ENCODE results near the gene PLCG1. TPM values are rescaled to one million over a fixed set of nuclear protein-coding genes. Genes with fewer than 3 reads are reported as not detected.

PLCG1 gene
- polyA plus RNA-seq, 2 of the 4 experiments (the other 2 are of a cell fraction), result 22.0 to 65.0 TPM

DNA sequence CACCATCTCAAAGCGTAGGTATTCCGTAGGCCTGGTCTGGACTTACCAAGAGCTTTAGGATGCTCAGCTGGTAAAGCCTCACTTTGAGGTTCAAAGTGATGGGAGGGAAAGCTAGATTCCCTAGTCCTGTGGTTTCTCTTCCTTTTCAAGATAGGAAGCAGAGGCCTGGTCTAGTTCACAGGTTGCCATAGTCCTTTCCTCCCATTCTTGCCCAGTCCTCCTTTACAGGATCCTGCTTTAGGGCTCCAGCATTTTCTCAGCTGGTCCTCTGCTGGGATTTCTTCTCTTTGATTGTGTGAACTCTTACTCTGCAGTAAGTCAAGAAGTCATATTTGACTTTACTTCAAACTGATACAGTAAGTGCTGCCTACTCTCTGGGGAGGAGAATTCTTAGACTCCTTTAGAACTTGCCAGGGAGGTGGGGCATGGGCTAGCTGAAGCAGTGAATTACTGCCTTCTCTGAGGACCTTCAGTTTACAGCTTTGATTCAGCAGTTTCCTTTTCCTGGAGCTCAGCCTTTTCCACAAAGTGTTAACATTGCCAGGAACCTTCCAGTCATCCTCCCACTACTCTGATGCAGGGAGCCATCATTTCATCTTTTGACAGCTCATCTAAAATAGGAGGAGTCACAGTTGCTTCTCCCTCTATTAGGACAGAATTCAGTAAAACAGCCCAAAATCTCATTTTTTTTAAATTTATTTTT lies 42.8 kb upstream of the PLCG1 start:
- 96% methylated on average over 2 of the region's 2 CpGs for WGBS (ENCODE audit: missing lambda C conversion rate)
- FAIRE-seq, result no peak
- Histone ChIP-seq H3K4me3 (no peak overlapping the region), H3K9me3 (no peaks in the 10 kb centered on the region), H3K4me2 (no peak overlapping the region), H3K27ac (no peak overlapping the region), H3K4me1 (no peaks in the 10 kb centered on the region)
- CTCF ChIA-PET, result interaction anchor here (0.5 to 11.1 kb wide), 32 partner anchors 8 to 280 kb away, joined by 3 to 208 read pairs (median 5); no protein-coding TSS in a partner anchor
- DNase-seq (ENCODE audit: low read depth in 1 of 2, low spot score in 1 of 2), result no peak
- POLR2A ChIA-PET, result no interaction called here
- ATAC-seq, result peak; percentile 31 to 42; a peak in 3 of 6 replicates
- no peak for TF ChIP-seq RCOR1 (IDR thresholded peaks at IDR 0.05; ENCODE audit: low read depth, low read length)
- TF ChIP-seq HOXB13 (CRISPR knock-in tag; IDR thresholded peaks at IDR 0.05; ENCODE audit: low read depth), result no peak
- no peak for TF ChIP-seq HEYL (CRISPR knock-in tag; IDR thresholded peaks at IDR 0.05)

DNA sequence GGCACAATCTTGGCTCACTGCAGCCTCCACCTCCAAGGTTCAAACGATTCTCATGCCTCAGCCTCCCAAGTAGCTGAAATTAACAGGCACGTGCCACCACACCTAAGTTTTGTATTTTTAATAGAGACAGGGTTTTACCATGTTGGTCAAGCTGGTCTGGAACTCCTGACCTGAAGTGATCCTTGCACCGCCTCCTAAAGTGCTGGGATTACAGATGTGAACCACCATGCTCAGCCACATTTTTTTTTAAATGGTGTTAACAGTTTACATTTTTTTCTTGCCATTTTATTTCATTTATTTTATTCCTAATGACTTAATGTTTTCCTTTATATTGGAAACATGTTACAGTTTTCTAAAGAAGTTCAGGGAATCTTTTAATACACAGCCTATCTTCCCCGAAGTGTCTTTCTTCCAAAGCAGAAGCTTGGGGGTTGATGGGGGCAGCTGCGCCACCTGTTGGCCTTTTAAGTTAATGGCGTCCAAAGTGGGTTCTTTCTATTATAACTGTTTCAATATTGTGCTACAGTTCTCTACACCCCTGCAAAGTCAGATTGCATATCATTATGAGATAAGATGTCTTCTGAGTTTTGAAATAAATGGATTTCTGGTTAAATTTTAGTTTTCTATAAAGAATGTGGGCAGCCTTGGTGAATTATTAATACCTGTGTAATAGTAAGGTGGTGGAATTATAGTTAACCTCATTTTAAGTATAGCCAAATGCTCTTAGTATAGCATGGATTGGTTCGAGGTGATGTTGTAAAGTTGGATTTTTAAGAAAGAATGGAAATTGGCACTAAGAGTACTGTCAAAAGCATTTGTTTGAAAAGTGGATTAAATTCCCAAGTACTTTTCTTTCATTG lies 42.0 kb upstream of the PLCG1 start:
- peak; percentile 53 to 64 for DNase-seq (ENCODE audit: low read depth in 1 of 2, low spot score in 1 of 2)
- FAIRE-seq, result no peak
- 37% methylated on average over 7 of the region's 7 CpGs for WGBS (ENCODE audit: missing lambda C conversion rate)

DNA sequence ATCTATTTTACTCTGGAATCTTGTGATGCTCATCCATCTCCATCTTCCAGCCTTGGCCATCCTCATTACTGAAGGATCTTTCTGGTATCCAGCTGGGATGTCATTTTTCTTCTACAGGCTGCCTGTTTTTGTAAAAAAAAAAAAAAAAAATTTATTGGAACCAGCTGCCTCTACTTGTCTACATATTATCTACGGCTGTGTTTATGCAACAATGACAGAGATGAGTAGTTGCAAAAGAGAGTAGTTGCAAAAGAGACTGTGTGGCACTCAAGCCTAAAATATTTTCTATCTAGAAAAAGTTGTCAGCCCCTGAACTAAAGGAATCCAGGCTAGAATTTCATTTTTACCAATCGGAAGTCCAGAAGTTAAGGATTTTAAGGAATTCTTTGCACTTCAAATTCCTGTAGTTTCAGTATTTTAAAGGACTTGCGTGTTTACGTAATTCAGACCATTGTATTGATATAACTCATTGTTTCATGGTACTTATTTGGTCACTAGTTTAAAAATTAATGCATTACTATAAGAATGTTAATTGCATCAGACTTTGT lies 38.6 kb upstream of the PLCG1 start:
- FAIRE-seq, result no peak
- Histone ChIP-seq H3K4me3 (no peak overlapping the region), H3K4me1 (no peaks in the 10 kb centered on the region), H3K9me3 (no peaks in the 10 kb centered on the region), H3K27ac (no peak overlapping the region), H3K4me2 (no peak overlapping the region)
- ChIA-PET CTCF (interaction anchor here (1.1 to 11.1 kb wide), 3 partner anchors 113 to 133 kb away, joined by 3 to 208 read pairs (median 145); no protein-coding TSS in a partner anchor), POLR2A (no interaction called here)
- TF ChIP-seq POLR2AphosphoS2 (conservative IDR thresholded peaks at IDR 0.05; ENCODE audit: low read length) (no peak), SMC3 (IDR thresholded peaks at IDR 0.05) (no peak), FOSL2 (IDR thresholded peaks at IDR 0.05) (no peak), FOSL2 (CRISPR knock-in tag; IDR thresholded peaks at IDR 0.05) (no peak), FOXS1 (CRISPR knock-in tag; IDR thresholded peaks at IDR 0.05) (no peak), JUNB (IDR thresholded peaks at IDR 0.05) (no peak), RCOR1 (IDR thresholded peaks at IDR 0.05; ENCODE audit: low read depth, low read length) (no peak), NR3C1 (IDR thresholded peaks at IDR 0.05) (no peak), CTCF (IDR thresholded peaks at IDR 0.05) (no peak), ZFP36 (IDR thresholded peaks at IDR 0.05; ENCODE audit: borderline replicate concordance, partially characterized antibody) (no peak), EP300 (IDR thresholded peaks at IDR 0.05) (no peak), CEBPB (IDR thresholded peaks at IDR 0.05) (no peak), SREBF2 (IDR thresholded peaks at IDR 0.05) (no peak), JUN (IDR thresholded peaks at IDR 0.05) (no peak), ZSCAN20 (CRISPR knock-in tag; IDR thresholded peaks at IDR 0.05) (no peak), KDM1A (IDR thresholded peaks at IDR 0.05; ENCODE audit: low read depth) (no peak), TP53 (CRISPR knock-in tag; IDR thresholded peaks at IDR 0.05) (no peak), MAFK (IDR thresholded peaks at IDR 0.05; ENCODE audit: partially characterized antibody) (no peak), HOXB5 (CRISPR knock-in tag; IDR thresholded peaks at IDR 0.05) (no peak)
- TF ChIP-seq, protein P1, sequence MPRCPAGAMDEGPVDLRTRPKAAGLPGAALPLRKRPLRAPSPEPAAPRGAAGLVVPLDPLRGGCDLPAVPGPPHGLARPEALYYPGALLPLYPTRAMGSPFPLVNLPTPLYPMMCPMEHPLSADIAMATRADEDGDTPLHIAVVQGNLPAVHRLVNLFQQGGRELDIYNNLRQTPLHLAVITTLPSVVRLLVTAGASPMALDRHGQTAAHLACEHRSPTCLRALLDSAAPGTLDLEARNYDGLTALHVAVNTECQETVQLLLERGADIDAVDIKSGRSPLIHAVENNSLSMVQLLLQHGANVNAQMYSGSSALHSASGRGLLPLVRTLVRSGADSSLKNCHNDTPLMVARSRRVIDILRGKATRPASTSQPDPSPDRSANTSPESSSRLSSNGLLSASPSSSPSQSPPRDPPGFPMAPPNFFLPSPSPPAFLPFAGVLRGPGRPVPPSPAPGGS (IDR thresholded peaks at IDR 0.05), result no peak
- 91% methylated on average over 4 of the region's 4 CpGs for WGBS (ENCODE audit: missing lambda C conversion rate)
- ATAC-seq, result no peak
- no peak for DNase-seq (ENCODE audit: low read depth in 1 of 2, low spot score in 1 of 2)

More for the DNA sequence above, 42.0 kb upstream of the PLCG1 start:
- no peak for TF ChIP-seq HEYL (CRISPR knock-in tag; IDR thresholded peaks at IDR 0.05)
- peak; percentile 91 for TF ChIP-seq CTCF (IDR thresholded peaks at IDR 0.05)
- peak; percentile 86 for TF ChIP-seq SMC3 (IDR thresholded peaks at IDR 0.05)
- peak; percentile 79 to 81 for TF ChIP-seq RAD21 (conservative IDR thresholded peaks at IDR 0.05 in 1 of 2, IDR thresholded peaks at IDR 0.05 in 1 of 2)
- Histone ChIP-seq H3K9me3 (no peaks in the 10 kb centered on the region), H3K4me3 (no peak overlapping the region), H3K27ac (no peak overlapping the region), H3K4me1 (no peaks in the 10 kb centered on the region), H3K4me2 (no peak overlapping the region)
- CTCF ChIA-PET, result interaction anchor here (0.7 to 11.1 kb wide), 33 partner anchors 9 to 281 kb away, joined by 3 to 208 read pairs (median 5); no protein-coding TSS in a partner anchor
- POLR2A ChIA-PET, result no interaction called here
- peak; percentile 86 to 87 for ATAC-seq
